Endothelial cell (in vitro differentiated cells): ENCODE results near the gene CHST6. TPM values are rescaled to one million over a fixed set of nuclear protein-coding genes. Genes with fewer than 3 reads are reported as not detected.
A peak's percentile ranks its signal among the peaks of the same experiment; 100 is the strongest.

Experiments used
- DNase-seq: peaks from one replicate; pipeline ENCODE4 v3.0.0; 2021; ENCODE audit warnings: low spot score
- H3K27ac Mint-ChIP-seq: one replicate; pipeline ENCODE4 v1.8.0; 2021; ENCODE audit warnings: mixed read lengths, inconsistent platforms; ENCODE audit not compliant: unreplicated experiment
- H3K27me3 Mint-ChIP-seq: one replicate; pipeline ENCODE4 v1.8.0; 2021; ENCODE audit warnings: mild to moderate bottlenecking, moderate library complexity, mixed read lengths, inconsistent platforms; ENCODE audit not compliant: unreplicated experiment
- H3K36me3 Mint-ChIP-seq: one replicate; pipeline ENCODE4 v1.8.0; 2021; ENCODE audit warnings: mild to moderate bottlenecking, low read depth, mixed read lengths, inconsistent platforms; ENCODE audit not compliant: unreplicated experiment
- H3K4me1 Mint-ChIP-seq: one replicate; pipeline ENCODE4 v1.8.0; 2021; ENCODE audit warnings: mild to moderate bottlenecking, mixed read lengths, inconsistent platforms; ENCODE audit not compliant: unreplicated experiment
- H3K4me3 Mint-ChIP-seq: one replicate; pipeline ENCODE4 v1.8.0; 2021; ENCODE audit warnings: mild to moderate bottlenecking, mixed read lengths, inconsistent platforms; ENCODE audit not compliant: unreplicated experiment
- H3K9me3 Mint-ChIP-seq: one replicate; pipeline ENCODE4 v1.8.0; 2021; ENCODE audit warnings: mixed read lengths, inconsistent platforms; ENCODE audit not compliant: unreplicated experiment
- CTCF ChIP-seq: fragments of 200-600 bp; sonication (generic); IDR thresholded peaks from one replicate; pipeline ENCODE4 v1.5.0; 2021; ENCODE audit warnings: antibody characterized with exemption; ENCODE audit not compliant: unreplicated experiment
- total RNA-seq: library from RNA; stranded (reverse); fragmentation: NEBNext Ultra II Directional; extraction: Animal tissue kit (Norgen Biotek cat#: 25700); gene quantifications from one replicate; pipeline ENCODE4 v1.2.1, GENCODE V29; 2021; ENCODE audit not compliant: unreplicated experiment

CHST6 gene
- total RNA-seq, 1 donor from 2014 or later = 5.3 TPM

GRCh38 chr16:75423723-75424104 is 71.5 kb downstream of the CHST6 start:
- Mint-ChIP-seq H3K4me3 (no peak overlapping the region), H3K27me3 (peaks cover 5% of the 10 kb centered on the region), H3K4me1 (peaks cover 23% of the 10 kb centered on the region), H3K36me3 (no peaks in the 10 kb centered on the region), H3K27ac (peak overlapping the region; percentile 48), H3K9me3 (no peaks in the 10 kb centered on the region)
- no peak for TF ChIP-seq CTCF
- no peak for DNase-seq

Other genes with a start within 250 kb of the CHST6 start
- 182 TPM for gene BCAR1, start 243.8 kb downstream of the CHST6 start, total RNA-seq
- 65.7 TPM for gene CFDP1, start 61.9 kb downstream of the CHST6 start, total RNA-seq
- 38.0 TPM for gene TMEM170A, start 30.8 kb downstream of the CHST6 start, total RNA-seq
- gene CHST5, start 40.7 kb upstream of the CHST6 start, total RNA-seq = 0.13 TPM
- gene TMEM231, start 60.8 kb upstream of the CHST6 start, total RNA-seq = 14.5 TPM
- gene GABARAPL2, start 70.9 kb upstream of the CHST6 start, total RNA-seq = 222 TPM
- 137 TPM for gene ADAT1, start 127.8 kb upstream of the CHST6 start, total RNA-seq
- gene KARS1, start 152.2 kb upstream of the CHST6 start, total RNA-seq = 161 TPM
- gene TERF2IP, start 152.3 kb upstream of the CHST6 start, total RNA-seq = 48.0 TPM
- not detected for gene CPHXL2, start 181.6 kb upstream of the CHST6 start, total RNA-seq
- gene DUXB, start 206.0 kb upstream of the CHST6 start, total RNA-seq = not detected
- gene CPHXL, start 231.0 kb upstream of the CHST6 start, total RNA-seq = not detected